Islet precursor cell (in vitro differentiated cells): ENCODE results near the gene C9orf40.

ENCODE experiments used
- DNase-seq: peaks from one replicate; pipeline ENCODE4 v3.0.0-alpha.2; 2018

The C9orf40 gene

DNA sequence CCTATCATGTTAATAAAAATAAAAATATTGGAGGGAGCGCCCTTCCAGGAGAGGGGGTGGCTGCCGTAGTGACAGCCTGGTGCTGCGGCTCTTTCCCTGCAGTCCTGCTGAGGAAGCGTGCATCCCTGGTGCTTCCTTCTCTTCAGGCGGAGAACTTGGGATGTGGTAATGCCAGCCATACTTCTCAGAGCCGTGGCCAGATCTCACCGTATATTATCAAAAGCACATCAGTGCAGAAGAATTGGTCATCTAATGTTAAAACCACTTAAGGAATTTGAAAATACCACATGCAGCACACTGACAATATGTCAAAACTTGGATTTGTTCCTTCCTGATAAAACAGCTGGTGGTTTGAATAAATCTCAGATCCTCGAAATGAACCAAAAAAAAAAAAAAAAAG, 17.7 kb downstream of the C9orf40 start:
- DNase-seq = no peak

DNA sequence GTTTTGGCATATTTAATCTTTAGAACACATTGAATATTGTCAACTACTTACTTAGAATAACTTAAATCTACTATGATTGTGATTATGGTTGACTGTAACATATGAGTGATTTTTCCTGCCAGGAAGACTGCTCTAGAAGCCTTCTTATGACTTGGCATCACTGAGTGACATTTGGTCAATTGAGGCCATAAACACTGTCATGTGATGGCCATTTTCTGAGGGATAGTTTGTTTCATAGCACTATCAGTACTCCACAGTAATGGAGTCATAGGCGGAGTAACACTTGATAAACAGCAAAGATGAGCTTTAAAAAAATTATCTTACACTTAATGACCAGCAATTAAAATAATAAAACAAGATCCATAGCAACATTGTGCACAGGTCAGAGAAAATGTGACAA, 31.0 kb downstream of the C9orf40 start:
- no peak for DNase-seq

DNA sequence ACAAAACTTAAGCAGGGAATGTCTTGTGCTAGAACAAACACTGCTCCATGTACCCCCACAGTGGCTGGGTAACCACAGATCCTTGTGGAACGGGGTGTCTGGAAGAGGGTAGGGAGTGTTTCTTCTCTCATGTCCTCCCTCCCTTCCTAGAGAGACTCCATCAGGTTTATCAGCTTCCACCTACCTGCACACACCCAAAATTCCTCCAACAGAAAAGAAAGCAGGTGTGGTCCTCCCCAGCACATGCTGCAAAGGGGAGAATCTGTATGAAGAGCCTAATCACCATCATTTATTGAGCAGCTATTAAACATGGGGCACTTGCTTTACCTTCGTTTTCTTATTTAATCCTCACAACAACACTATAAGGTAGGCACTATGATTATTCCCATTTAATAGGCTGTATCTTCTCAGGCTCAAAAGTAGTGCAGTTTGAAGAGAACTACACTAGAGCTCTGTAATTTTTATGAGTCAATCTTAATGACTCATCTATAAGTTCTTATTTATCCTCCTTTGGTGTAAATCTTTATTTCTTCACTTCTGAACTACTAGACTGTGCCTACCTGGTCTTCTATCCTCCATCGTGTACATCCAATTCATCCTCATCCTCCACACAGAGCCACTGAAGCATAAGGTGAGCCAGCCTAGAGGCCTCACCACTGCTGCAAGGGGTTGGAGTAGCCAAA, 31.6 kb downstream of the C9orf40 start:
- no peak for DNase-seq

DNA sequence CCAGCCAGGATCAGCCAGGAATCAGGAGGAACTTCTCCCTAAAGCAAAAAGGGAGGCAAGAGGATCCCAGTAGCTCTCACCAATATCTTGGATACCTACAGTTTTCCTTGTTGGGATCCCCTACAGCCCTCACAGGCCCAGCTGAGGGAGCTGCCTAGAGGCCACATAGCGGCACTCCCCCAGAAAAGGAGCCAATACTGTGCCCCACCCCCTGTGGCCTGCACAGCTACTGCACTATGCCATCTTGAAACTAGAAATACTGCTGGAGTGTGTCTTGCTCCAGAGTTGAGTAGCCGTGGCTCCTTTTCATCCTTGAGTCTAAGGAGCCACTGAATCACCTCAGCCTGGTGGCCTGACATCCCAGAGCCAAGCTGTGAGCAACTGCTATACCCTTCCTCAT, 42.7 kb downstream of the C9orf40 start:
- no peak for DNase-seq

DNA sequence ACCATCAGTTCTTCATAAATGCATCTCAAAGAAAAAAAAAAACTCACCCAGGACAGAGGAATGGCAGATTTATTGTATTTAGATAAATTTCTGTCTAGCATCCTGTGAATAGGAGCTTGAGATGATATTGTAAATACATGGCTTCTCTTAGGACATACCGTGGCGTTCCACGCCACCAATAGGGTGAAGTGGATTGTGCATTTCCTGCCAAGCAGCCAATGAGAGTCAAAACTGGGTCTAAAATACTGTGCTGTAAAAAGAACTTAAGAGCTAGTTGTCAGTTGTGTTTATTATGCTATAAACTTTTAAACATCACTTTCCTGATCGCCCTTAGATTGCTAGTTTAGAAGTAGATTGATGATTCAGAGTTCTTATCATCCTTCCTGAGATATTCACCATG, 44.0 kb downstream of the C9orf40 start:
- no peak for DNase-seq

DNA sequence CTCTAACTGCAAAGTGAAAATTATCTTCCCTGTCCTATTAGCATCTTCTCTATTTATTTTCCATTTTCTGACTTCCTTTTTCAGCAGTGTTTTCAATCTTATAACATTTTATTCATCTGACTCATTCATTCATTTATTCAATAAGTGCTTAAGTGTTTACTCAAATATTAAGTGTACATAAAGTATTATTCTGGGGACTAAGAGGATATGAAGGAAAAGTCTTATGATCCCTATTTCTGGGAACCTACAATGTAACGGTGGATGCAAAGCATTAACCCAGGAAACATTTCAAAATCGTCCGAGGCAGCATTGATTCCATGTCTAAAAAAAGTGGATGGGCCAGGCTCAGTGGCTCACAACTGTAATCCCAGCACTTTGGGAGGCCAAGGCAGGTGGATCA, 45.6 kb downstream of the C9orf40 start:
- no peak for DNase-seq

DNA sequence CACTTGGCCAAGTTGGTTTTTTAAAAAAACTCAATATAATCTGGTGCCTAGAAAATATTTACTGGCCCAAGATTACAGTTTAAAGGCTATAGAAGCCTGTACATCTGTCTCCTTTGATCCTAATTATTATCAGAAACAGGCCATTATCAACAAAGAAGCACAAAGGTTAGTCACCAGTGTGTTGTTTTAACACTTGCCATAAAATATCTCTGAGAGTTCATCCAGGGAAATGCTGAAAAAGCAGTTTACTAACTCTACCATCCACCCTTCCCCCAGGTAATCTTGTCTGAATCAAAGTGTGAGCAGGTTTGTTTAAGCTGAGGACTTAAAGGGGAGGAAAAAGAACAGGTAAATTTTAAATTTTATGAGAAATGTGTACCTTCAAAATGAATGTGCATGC, 51.7 kb downstream of the C9orf40 start:
- DNase-seq = no peak
